Stimulated activated CD4-positive, alpha-beta T cell treated with anti-CD3 and anti-CD28 coated beads, Interleukin-12 subunit alpha, Interleukin-12 subunit beta, amount 100 ng/mL, for 24 hours (primary cell): ENCODE measurements around the gene ADAR.
A peak's percentile ranks its signal among the peaks of the same experiment; 100 is the strongest.

Source experiments
- DNase-seq, 2 experiments: peaks; one replicate each; pipeline ENCODE4 v3.0.0-alpha.2; 2020; ENCODE audit warnings: low read depth in 2 of 2

Gene ADAR

GRCh38 chr1:154583773-154584172, 24.2 kb downstream of the ADAR start:
- DNase-seq, result no peak

GRCh38 chr1:154582885-154583284, 25.1 kb downstream of the ADAR start:
- DNase-seq, result no peak

- DNase-seq, result no peak
Observed at GRCh38 chr1:154581766-154582165, 26.2 kb downstream of the ADAR start.

- DNase-seq, result no peak
Observed at GRCh38 chr1:154579374-154579773, 28.6 kb downstream of the ADAR start.

- DNase-seq, result no peak
Observed at GRCh38 chr1:154578058-154578418, 29.9 kb downstream of the ADAR start.

- DNase-seq, result no peak
Observed at GRCh38 chr1:154577346-154578057, 30.5 kb downstream of the ADAR start.

GRCh38 chr1:154575951-154576566, 31.9 kb downstream of the ADAR start:
- DNase-seq, result no peak

GRCh38 chr1:154575147-154575927, 32.6 kb downstream of the ADAR start:
- DNase-seq, result no peak

- no peak for DNase-seq
Observed at GRCh38 chr1:154574716-154575115, 33.3 kb downstream of the ADAR start.

GRCh38 chr1:154573168-154573510, 34.8 kb downstream of the ADAR start:
- DNase-seq, result no peak

- no peak for DNase-seq
Observed at GRCh38 chr1:154572468-154573167, 35.4 kb downstream of the ADAR start.

GRCh38 chr1:154571964-154572288, 36.1 kb downstream of the ADAR start:
- no peak for DNase-seq

GRCh38 chr1:154571244-154571963, 36.6 kb downstream of the ADAR start:
- DNase-seq, result no peak

GRCh38 chr1:154568157-154568815, 39.7 kb downstream of the ADAR start:
- no peak for DNase-seq

GRCh38 chr1:154567386-154568156, 40.4 kb downstream of the ADAR start, which contains the start of gene CHRNB2:
CHRNB2 (plus strand) TSS chr1:154567778; CDS start chr1:154568045, 267 bp downstream.
- DNase-seq, result peak; percentile 34 to 56

- no peak for DNase-seq
Observed at GRCh38 chr1:154565876-154566275, 42.1 kb downstream of the ADAR start.

- DNase-seq, result peak; percentile 62 to 76
Observed at GRCh38 chr1:154559466-154560044, 48.4 kb downstream of the ADAR start.

GRCh38 chr1:154558720-154559465, 49.1 kb downstream of the ADAR start:
- DNase-seq, result peak; percentile 98 to 99
